HG02852 (cell line): Measurements from ENCODE around the gene XRCC4.
"Not testable (repeated sequence)": the region's sequence is repeated elsewhere in the genome, so short reads cannot be mapped to it uniquely, and the experiment has no call there.

ENCODE experiments used
- ATAC-seq: cut with Tn5 transposase; IDR thresholded peaks from one replicate; pipeline ENCODE4 v1.9.1; 2021; ENCODE audit warnings: mild to moderate bottlenecking, moderate library complexity; ENCODE audit not compliant: unreplicated experiment

The XRCC4 gene

DNA sequence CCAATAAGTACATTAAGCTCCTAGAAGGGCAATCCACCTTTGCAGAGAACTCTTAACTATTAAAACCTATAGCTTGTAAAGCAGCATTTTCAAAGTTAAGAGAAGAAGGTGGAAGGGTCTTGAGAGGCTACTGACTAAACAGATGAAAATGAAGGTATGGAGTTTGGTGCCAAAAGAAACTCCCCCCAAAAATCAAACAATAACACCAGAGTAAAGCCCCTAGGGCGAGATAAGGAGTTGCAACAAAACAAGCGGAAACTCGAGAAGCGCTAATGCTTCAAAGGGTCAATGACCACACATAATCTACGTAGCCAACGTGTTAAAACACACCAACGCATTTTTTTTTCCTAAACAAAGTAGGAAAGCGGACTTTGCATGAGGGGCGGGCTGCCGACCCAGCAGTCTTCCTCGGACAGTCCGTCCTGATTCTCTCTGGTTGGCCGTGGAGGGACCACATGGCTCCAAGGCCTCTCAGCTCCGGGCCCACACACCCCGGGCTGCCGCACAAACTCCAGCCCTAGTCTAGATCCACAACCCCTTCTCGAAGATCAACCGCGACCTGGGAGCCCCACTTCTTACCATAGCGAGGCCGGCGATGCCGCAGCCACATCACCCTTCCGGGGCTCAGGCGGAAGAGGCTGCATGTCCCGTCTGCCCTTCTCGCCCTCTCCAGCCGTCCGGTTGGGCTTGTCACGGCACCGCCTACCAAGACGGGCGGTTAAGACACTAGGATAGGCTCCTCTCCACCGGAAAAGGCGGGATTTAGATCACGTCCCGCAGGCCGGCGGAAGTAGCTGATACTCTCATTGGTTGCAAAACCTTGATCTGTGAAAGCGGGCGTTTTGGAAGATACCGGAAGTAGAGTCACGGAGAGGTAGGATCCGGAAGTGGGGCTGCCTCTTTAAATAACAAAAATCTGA, at the start of gene XRCC4, which contains the start of gene TMEM167A:
XRCC4 (plus strand) TSS at position 806 of the 920 bp plus-strand sequence. CDS start 27,373 bp downstream, outside the sequence.
TMEM167A (minus strand) TSS at position 653 of the 920 bp plus-strand sequence; CDS start at position 582, 71 bp downstream.
- ATAC-seq = peak; percentile 97

DNA sequence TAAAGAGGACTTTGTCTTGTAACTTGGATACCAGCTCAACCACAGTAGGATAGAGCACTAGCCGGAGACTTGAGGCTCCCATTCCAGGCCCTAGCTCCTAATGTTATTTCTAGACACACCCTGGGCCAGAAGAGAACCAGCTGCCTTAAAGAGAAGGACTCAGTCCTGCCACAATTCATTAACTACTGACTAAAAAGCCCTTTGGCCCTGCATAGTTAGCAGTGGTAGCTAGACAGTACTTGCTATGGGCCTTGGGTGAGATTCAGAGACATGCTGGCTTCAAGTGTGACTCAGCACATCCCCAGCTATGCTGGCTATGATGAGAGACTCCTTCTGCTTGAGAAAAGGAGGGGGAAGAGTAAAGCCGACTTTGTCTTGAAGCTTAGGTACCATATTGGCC, 47.4 kb upstream of the XRCC4 start:
- no peak for ATAC-seq

DNA sequence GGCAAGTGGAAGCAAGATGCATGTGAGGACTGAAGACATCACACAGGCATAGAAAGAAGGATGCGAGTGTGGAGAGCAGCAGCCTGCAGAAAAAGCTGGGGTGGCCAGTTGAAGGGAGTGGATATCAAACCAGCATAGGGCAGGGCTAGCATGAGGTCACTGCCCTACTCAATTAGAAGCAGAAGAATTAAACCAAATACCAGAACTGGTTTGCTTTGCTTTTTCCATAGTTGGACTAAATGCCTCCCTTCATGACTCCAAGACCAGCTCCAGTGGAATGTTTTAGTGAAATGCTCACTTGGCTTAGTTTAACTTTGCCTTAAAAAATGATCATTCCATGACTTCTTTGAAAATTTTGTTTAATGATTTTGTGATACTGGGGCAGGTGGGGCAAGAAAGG, 46.0 kb upstream of the XRCC4 start:
- no peak for ATAC-seq

- ATAC-seq = no peak
These were observed 43.3 kb upstream of the XRCC4 start for GRCh38 chr5:83034036-83034435.

DNA sequence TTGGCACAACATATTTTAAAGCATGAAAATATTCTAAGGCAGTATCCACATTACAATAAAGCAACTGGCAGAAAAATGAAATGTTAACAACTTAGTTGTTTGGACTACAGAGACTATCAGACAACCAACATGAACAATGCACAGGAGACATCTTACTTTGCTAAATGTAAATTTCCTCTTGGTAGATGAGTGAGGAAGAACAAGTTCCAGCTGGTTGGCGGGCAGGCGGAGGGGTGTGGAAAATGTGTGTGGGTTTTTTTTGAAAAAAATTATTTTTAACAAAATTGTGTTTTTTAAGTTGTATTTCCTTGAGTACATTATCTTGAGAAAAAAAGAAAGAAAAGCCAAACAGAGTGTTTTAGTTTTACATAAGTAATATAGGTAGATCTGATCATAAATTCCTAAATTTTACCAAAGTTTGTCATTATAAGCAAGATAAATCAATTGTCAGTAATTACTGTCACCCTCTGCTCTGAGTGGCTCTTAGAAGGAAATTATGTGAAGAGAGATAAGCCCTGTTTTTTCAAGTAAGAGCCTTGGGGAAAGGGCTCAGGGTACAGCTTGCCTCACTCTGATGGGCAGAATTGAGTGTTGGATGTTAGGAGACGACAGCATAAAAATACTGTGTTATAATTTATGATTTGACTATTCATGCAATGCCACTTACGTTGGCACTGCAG, 42.7 kb upstream of the XRCC4 start:
- ATAC-seq = no peak

DNA sequence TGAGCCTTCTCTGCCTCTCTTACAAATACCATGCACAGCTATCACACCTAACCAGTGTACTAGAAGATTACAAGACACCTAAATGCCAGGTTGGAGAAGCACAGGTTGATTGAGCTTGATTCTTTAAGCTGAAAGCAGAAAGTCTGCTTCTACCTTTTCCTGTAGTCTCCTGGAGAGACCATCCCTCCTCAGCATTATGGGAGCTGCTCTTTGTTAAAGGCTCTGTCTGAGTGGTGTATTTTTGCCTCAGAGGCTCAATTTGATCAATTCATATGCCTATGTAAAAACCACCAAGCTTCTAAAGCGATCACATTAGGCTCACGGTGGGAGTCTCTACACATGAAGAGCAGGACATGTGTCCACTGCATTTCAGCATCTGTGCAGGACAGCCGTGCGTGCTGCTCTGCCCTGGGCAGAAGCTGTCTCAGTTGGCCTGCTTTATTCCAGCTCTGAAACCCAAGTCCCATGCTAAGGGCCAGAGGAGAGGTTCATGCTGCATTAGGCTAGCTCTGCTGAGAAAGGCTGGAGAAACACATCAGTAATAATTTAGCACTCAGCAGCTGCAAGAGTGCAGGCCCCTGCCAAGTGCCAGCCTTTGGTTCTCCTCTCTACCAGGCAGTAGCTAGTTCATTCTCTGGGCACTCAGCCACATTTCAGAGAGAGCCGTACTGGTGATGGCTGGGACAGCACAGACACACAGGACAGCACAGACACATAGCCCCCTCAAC, 41.8 kb upstream of the XRCC4 start:
- no peak for ATAC-seq

DNA sequence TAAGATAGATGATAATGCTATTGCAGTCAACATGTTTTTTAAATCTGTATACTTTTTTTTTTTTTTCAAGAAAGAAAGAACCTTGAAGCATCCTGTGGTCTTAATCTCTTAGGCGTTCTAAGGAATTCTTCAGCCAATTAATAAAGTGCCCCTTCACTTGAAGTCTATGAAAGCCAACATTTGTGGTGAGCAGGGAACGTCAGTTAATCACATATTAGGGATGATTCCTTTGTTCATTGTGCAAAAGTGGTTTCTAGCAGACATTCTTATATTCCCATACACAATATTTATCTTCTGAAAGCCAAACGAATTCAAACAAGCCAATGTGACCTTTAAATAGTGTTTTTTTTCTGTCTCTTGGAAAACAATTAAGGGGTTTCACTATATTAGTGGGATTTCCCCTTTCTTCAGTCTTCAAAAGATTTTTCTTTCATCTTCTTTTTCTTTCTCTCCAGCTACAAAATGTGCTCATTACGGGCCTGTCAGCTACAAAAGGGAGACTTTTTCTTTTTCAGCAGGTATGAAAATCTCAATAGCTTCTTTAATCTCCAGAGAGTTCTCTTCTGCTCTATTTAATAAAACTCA, 40.3 kb upstream of the XRCC4 start:
- ATAC-seq = no peak

- ATAC-seq = no peak
These were observed 38.4 kb upstream of the XRCC4 start for GRCh38 chr5:83038924-83039323.

DNA sequence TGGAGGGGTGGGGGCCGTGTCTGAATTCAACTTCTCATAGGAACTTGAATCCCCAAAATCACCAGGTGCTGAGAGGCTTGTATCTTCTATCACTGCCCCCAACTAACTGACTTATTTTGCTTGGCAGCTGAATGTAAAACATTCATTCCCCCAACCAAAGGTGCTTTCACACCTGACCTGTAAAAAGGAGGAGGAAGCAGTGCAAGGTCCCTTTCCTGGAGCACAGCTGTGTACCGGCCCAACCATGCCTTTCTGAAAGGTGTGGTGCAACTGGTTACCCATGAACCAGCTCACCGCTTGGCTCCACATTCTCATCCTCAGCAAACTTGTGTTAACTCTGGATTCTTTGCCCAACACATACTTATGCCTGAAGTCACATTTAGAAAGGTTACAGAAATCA, 34.8 kb upstream of the XRCC4 start:
- ATAC-seq = no peak

DNA sequence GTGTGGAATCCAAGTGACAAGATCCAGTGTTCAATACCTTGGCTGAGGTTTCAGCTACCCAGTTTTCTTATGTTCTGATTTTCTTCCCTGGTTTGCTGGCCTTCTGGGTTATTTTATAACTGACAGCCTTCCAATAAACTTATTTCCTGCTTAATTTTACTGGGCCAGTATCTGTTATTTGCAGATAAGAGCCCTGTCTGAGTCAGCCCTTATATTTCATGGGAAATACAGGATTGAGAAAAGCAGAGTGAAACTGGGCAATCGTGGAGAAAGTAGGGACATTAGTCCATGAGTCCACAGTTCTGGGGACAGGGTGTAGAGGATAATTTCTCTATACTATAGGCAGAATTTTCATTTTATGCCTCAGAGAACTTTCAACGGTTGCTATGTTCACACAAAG, 32.4 kb upstream of the XRCC4 start:
- no peak for ATAC-seq

- no peak for ATAC-seq
These were observed 29.1 kb upstream of the XRCC4 start for GRCh38 chr5:83048277-83048676.

DNA sequence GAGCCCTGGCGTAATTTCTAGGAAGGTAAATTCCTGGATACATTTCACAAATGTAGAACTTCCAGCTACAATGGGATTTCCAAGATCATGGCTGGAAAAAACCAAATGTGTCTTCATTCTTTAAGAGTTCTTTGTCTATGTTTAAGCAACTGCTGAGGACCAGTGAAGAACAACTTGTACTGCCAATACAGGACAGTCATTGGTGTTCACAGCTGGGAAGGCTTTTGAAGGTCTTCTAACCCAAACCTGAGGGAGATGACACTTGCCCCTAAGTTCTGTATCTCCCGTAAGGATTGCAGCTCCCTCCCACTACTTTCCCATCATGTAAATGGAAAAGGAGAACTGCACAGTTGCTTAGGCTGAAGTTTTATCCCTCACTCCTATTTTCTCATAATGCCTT, 28.5 kb upstream of the XRCC4 start:
- ATAC-seq = no peak

GRCh38 chr5:83049370-83049885, 27.9 kb upstream of the XRCC4 start:
- no peak for ATAC-seq

DNA sequence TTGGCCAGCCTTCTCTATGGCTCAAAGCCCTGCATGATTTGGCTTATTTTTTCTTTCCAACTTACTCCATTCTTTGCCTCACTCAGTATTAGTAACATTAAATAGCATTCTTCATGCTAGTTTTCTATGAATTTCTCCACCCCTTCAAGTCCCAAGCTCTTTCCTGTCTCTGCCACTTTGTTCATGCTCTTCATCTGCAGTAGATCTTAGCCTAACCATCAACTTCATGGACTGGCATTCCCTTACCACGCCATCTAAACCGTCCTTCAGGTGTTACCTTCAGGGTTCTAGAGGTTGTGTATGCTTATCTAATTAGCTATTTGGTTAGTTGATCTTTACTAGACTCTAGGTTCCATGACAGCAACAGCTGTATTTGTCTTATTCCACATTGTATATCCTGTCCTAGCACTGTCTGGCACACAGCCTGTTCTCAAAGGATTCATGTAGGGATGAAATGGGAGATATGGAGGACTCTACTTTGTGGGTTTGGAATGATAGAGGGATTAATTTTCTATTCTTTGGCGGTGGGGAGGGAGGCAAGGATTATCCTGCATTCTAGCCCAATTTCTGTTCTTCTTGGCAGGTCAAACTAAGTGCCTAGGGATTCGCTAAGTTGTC, 26.5 kb upstream of the XRCC4 start:
- no peak for ATAC-seq

DNA sequence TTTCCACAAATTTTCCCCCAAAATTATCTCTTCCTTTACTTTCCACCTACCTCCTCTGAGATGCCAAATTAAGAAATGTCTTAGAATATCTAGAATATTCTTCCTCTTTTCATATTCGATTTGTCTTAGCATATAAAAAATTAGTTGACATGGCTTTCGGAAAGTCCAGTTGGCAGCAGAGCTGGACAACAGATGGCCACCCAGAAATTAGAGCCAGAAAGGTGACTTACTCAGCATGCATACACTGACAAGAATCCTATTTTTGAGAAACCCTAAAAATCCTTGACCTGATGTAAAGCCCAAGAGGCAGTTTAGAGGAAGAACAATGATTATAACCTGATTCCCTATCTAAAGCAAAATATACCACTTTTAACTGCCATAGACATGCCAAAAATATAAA, 22.2 kb upstream of the XRCC4 start:
- ATAC-seq = no peak

GRCh38 chr5:83058726-83059125, 18.6 kb upstream of the XRCC4 start:
- ATAC-seq = no peak

DNA sequence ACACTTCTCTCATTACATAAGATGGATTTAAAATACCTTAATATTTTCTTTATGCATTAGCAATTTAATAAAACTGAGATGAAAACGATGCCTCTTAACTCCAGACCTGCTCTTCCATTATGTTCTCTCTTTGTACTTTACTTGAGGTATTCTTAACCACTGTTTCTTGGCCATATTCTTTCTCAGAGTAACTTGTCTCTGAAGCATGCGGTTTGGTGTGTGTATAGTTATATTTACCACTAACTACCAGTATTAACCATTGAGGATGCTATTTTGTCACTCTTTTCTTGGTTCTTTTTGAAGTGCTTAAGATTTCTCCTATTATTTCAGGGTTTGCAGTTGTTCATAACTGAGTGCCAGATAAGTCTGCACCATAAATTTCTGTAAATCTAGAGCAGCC, 18.0 kb upstream of the XRCC4 start:
- no peak for ATAC-seq

DNA sequence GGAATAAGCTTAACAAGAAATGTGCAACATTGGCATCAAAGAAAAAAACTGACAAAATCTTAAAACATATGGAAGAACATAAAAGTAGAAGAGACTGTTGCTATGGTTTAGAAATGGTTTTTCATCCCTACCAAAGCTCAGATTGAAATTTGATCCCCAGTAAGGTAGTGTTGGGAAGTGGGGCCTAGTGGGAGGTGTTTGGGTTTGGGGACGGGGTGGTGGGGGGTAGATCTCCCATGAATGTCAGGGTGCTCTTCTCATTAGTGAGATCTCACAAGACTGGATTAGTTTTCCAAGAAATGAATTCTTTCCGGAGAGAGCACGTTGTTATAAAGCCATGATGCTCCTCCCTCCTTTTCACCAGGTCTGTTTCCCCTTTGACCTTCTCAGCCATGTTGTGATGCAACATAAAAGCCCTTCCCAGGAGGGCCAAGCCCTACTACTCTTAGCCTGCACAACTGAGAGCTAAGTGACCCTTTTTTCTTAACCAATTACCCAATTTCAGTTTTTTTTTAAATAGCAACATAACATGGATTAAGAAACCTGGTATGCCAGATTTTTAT, 10.7 kb upstream of the XRCC4 start:
- no peak for ATAC-seq

DNA sequence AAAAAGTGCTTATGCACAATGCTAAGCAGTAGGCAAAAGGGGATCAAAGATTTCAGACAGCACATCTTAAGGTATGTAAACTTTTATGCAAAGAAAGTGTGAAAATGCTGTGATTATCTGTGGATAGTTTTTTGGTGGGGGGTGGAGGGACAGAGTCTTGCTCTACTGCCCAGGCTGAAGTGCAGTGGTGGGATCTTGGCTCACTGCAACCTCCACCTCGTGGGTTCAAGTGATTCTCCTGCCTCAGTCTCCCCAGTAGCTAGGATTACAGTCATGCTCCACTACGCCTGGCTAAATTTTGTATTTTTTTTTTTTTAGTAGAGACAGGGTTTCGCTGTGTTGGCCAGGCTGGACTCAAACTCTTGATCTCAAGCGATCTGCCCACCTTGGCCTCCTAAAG, 10.0 kb upstream of the XRCC4 start:
- not testable (repeated sequence) for ATAC-seq
